NCI-H526 treated with DMSO at 0.1 percent for 48 hours (cell line): ENCODE data around the gene FOXD1.
A peak's percentile ranks its signal among the peaks of the same experiment; 100 is the strongest.

Experiments
- DNase-seq: peaks from one replicate; lab custom pipeline; 2025; lab: John Stamatoyannopoulos, UW

Gene FOXD1

DNA sequence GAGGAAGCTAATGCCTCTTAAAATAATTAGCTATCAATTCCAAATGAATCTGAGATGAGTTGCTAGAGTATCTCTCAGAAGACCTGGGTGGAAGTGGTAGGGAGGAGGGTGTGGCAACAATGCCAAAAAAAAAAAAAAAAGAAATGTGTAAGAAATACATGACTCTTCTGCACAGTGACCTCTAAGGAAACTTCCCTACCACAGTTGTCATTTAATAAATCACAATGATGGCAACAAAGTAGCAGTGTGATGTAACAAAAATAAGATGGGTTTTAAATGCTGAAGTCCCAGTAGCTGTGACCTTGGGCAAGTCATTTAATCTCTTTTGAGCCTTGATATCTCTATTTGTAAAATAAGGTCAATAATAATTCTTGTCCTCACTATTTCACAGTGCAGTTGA lies 7.2 kb downstream of the FOXD1 start:
- DNase-seq: no peak

DNA sequence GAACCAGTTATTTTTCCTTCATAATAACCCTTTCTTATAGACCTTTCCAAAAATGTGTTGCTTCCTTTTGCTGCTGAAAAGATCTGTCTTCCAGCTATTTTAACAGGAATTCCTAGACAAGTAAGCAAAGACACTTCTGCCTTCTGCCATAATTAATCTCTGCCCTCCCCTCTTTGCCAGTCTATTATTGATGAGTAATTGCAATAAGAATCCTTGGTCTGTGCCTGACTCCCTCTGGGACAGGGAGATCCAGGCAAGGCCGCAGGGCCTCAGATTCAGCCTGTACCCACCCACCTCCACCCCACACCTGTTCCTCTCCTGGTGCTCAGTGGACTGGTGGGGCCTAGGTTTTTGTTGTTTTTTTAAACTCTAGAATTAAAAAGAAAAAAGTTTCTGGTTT lies 8.3 kb downstream of the FOXD1 start:
- no peak for DNase-seq

GRCh38 chr5:73438645-73439470 lies 9.7 kb downstream of the FOXD1 start:
- no peak for DNase-seq

DNA sequence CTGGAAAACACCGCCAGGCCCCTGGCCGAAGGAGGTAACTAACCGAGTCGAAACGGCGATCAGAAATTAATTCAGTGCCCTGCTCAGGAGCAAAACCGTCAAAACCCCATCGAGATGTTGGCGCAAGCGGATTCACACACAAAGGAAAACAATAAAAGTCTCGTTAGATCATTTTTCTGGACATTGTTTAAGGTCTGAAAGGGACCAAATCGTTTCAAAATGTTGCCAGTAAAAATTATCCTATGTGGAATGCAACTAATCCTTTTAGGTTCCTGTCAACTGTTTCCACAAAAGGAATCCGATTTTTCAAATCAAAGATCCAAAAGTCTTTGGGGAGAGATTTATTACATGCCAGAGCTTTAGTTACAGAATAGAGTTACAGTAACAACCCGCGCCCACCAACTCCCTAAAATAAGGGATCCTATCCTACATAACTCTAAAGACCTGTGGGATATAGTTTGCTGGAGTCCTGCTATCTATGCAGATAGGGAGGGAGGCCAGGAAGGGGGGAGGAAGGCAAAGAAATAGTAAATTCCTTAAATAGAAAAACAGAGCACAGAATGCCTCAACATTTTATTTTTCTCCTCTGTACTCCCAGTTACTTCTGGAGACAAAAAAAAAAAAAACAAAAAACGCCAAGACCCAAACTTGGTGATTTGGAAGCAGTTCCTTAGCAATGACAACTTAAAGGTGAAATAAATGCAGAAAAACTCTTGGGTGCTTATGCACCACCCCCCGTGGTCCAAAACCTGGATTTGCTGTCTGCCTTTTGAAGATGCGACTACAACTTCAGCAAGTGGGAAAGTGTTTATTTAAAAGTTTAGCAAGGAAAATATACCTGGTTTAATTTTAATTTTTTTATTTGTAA lies 10.6 kb downstream of the FOXD1 start:
- DNase-seq: no peak

GRCh38 chr5:73437101-73437776 lies 11.3 kb downstream of the FOXD1 start:
- DNase-seq: peak; percentile 63

DNA sequence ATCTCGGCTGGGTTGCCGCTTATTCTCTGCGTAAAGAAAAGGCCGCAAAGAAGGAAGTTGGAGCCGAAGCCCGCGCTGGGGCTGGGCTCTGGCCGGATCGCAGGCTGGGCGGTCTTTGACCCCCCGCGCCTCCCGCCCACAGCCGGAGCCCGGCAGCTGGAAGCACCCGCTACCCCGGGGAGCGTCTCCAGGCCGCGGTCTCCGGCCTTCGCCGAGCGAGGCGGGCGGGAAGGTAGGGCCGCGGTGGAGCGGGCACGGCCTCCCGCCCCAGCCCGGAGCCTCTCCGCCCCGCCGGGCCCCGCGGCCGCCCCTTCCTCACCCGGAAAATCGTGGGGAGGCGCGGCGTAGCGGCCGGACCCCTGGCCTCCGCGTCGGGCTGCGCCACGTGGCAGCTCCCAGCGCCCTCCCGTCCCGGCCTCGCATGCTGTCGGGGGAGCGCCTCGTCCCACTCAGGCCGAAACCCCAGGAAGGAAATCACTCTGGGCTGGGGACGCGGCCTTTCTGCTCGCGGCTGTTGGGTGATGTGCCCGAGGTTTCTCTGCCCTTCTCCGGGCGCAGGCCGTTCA lies 12.0 kb downstream of the FOXD1 start:
- DNase-seq: no peak

DNA sequence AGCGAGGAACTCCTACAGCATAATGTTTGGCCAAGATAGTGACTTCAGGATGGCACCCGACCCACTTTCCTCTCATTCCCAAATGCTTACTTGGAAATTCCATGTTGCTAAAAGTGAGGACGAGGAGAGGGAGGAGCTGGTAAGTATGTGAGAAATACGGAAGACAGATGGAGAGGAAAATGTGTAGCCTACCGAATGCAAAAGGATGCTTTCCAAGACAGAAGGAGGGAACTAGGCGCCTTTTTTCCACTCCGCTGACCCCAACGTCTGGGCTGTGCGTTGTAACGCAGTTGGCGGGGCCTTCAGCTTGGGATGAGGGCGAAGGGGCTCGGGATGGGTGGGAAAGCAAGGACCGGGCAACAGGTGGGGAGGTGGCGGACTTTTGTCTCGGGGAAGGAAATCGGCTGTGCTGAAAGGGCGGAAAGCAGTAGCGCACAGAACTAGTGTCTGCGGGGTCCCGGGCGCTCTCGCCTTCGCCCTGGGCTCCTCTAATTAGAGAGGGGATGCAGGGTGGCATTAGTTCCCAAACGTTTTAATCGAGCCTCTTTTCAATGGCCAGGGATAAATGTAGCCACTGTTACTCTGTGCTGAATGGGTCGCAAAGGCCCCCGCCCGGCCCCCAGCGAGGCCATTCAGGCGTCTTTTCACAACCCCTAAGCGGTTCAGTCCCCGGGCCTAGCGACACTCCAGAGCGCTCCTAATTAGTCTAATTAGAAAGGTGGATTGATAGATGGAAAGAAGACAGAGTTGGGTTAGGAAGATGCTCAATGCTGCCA lies 12.6 kb downstream of the FOXD1 start:
- no peak for DNase-seq

GRCh38 chr5:73434907-73435306 lies 13.7 kb downstream of the FOXD1 start:
- no peak for DNase-seq

DNA sequence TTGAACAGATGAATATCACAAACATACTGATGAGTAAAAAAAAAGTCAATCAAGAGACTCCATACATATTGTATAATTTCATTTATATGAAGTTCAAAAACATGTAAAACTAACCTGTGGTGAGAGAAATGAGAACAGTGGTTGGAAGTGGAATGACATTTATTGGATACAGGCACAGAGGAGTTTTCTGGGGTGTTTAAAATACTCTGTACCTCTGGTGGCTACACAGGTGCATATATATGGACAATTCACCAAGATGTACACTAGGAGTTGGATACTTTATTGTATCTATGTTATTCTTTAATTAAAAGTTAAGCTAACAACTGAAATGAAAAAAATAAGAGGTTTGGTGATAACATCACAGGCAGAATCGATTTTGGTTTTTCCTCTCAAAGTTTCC lies 14.1 kb downstream of the FOXD1 start:
- no peak for DNase-seq

DNA sequence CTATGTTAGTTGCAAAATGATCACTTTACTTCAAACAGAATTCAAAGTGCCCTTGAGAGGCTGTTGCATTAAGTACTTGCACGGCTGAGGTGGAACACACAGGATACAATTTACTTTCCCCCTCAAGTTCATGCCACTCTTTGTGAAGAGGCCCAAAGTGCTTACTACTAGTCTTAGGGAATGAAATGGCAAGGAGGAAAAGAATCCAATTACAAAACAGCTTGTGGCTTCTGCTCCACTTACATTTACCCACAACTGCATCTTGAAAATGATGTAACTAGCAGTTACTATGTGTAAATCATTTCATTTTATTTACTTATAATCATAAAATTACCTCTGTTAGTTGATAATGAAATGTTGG lies 14.6 kb downstream of the FOXD1 start:
- no peak for DNase-seq

- no peak for DNase-seq
These were observed 15.2 kb downstream of the FOXD1 start for GRCh38 chr5:73433272-73433981.

DNA sequence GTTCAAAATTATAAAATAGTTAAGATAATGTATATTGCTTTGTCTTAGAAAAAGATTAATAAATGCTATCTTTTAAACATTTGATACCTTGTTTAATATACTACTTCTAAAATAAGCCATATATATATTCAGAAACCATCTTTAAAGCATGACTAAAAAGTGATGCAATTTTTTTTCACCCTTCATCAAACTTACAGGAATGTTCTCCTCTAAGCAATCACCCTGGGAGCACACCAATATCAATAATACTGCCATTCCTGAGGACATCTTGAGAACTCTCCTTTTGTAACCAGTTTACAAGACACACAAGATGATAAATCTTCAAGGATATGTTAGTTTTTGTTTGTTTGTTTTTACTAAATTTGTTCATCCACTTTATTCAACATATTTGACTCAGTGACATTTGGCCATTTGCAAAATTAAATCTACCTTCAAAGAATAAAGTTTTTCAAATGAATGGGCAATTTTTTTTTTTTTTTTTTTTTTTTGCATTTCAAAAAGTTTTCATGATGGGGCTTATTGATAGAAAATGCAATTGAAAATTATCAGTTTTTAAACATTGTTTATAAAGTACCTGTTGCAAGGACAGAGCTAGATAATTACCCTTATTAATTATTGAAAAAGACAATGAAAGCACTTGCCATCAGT lies 17.2 kb downstream of the FOXD1 start:
- no peak for DNase-seq

DNA sequence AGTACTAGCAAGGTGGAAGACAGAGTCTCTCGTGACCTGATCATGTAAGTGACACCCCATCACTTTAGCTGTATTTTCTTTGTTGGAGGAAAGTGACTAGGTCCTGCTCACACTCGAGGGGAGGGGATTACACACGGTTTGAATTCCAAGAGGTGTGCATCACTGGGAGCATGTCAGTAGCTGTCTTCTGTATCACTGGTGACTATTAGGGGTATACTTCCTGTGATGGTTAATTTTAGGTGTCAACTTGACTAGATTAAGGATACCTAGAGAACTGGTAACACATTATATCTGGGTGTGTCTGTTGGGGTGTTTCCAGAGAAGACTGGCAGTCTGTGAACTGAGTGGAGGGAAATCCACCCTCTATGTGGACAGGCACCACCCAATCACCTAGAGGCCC lies 22.5 kb downstream of the FOXD1 start:
- DNase-seq: no peak

GRCh38 chr5:73424556-73424977 lies 24.0 kb downstream of the FOXD1 start:
- DNase-seq: no peak

DNA sequence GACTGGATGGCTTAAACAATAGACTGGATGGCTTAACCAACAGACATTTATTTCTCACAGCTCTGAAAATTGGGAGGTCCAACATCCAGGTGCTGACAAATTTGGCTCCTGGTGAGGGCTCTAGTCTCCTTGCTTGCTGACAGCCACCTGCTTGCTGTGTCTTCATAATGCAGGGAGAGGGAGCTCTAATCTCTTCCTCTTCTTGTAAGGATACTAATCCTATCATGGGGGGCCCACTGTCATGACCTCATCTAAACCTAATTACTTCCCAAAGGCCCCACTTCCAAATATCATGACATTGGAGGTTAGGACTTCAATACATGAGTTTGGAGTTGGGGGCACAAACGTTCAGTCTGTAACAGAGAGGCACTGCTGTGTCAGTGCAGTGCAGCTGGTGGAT lies 26.4 kb downstream of the FOXD1 start:
- no peak for DNase-seq

DNA sequence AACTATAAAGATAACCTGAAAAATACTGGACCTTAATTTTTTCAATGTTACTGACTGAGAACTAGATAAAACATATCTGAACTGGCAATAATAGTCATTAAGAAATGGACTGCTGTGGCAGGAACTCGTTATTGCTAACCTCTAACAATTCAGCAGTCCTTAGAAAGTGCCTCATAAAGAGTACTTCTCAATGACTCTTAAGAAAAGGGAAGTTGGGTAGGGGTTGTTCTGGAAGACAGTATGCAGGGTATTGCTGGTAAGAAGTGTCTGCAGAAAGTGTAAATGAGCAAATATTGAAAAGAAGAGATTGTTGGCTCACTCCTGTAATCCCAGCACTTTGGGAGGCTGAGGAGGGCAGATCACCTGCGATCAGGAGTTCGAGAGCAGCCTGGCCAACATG lies 27.9 kb downstream of the FOXD1 start:
- no peak for DNase-seq

- no peak for DNase-seq
These were observed 28.8 kb downstream of the FOXD1 start for GRCh38 chr5:73419465-73420390.

DNA sequence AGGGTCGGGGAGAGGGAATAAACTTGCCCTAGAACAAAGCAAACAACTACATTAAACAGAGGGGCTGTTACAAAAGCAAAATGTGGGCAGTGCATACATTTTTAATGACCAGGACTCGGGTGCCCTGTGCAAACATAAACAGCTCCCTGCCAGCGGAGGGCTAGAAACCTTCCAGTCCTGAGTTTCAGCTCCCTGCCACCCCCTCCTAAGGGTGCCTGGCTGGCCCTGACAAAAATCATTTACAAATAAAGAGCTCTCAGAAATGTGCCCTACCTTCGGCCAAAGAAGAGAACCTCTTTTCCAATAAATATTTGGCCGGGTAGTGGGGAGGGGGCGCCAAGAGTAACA lies 29.5 kb downstream of the FOXD1 start:
- no peak for DNase-seq

- no peak for DNase-seq
These were observed 30.3 kb downstream of the FOXD1 start for GRCh38 chr5:73418244-73418691.
